Bronchial epithelial cell (primary cell): ENCODE results near the gene CEACAM21. TPM values are rescaled to one million over a fixed set of nuclear protein-coding genes. Genes with fewer than 3 reads are reported as not detected.

Source experiments
- DNase-seq: peaks from one replicate; pipeline ENCODE4 v3.0.0-alpha.2; 2010; ENCODE audit warnings: low read depth
- FAIRE-seq: peaks from 2 replicates; lab custom pipeline; 2011; peaks lifted over from hg19 to GRCh38; lab: Jason Lieb, UNC
- H3K27me3 ChIP-seq: 2 replicates; pipeline ENCODE4 v1.5.1; 2011; ENCODE audit warnings: low read length; ENCODE audit not compliant: control insufficient read depth, insufficient read depth
- H3K36me3 ChIP-seq: 2 replicates; pipeline ENCODE4 v1.5.1; 2011; ENCODE audit warnings: low read length; ENCODE audit not compliant: control insufficient read depth, insufficient read depth
- H3K4me3 ChIP-seq: 2 replicates; pipeline ENCODE4 v1.5.1; 2011; ENCODE audit warnings: mild to moderate bottlenecking, low read depth, low read length, control low read depth
- CTCF ChIP-seq: IDR thresholded peaks from 2 replicates; pipeline ENCODE4 v1.5.1; 2011; ENCODE audit warnings: mild to moderate bottlenecking, moderate library complexity, low read length, control low read depth, inconsistent platforms; ENCODE audit not compliant: insufficient read depth, severe bottlenecking
- total RNA-seq: library from RNA; depleted of rRNA; stranded (reverse); fragments of >200 nt; gene quantifications from 2 replicates; pipeline ENCODE4 v1.2.1, GENCODE V29; 2014

CEACAM21 gene
- total RNA-seq, 1 donor from 2014 or later = not detected

- FAIRE-seq (no peak), DNase-seq (no peak)
- Histone ChIP-seq H3K4me3 (no peak overlapping the region), H3K36me3 (no peaks in the 10 kb centered on the region), H3K27me3 (peaks cover 4% of the 10 kb centered on the region)
- no peak for TF ChIP-seq CTCF
These were observed 24.8 kb upstream of the CEACAM21 start for GRCh38 chr19:41551212-41551610.

- no peak for TF ChIP-seq CTCF
- no peak overlapping the region for H3K4me3 ChIP-seq
- no peaks in the 10 kb centered on the region for H3K36me3 ChIP-seq
- peaks cover 2% of the 10 kb centered on the region for H3K27me3 ChIP-seq
- no peak for DNase-seq
- no peak for FAIRE-seq
These were observed 24.3 kb upstream of the CEACAM21 start for GRCh38 chr19:41551711-41552110.

- FAIRE-seq = no peak
- H3K27me3 ChIP-seq = peaks cover 2% of the 10 kb centered on the region
- no peak for TF ChIP-seq CTCF
- DNase-seq = no peak
- no peak overlapping the region for H3K4me3 ChIP-seq
- no peaks in the 10 kb centered on the region for H3K36me3 ChIP-seq
These were observed 23.4 kb upstream of the CEACAM21 start for GRCh38 chr19:41552558-41552957.

- TF ChIP-seq CTCF = no peak
- FAIRE-seq (no peak), DNase-seq (no peak)
- H3K36me3 ChIP-seq = no peaks in the 10 kb centered on the region
- H3K4me3 ChIP-seq = no peak overlapping the region
- H3K27me3 ChIP-seq = peaks cover 2% of the 10 kb centered on the region
These were observed 22.2 kb upstream of the CEACAM21 start for GRCh38 chr19:41553804-41554203.

- no peaks in the 10 kb centered on the region for H3K36me3 ChIP-seq
- no peak for TF ChIP-seq CTCF
- no peak for DNase-seq
- peaks cover 2% of the 10 kb centered on the region for H3K27me3 ChIP-seq
- no peak overlapping the region for H3K4me3 ChIP-seq
- FAIRE-seq = no peak
These were observed 21.1 kb upstream of the CEACAM21 start for GRCh38 chr19:41554907-41555306.

- Histone ChIP-seq H3K4me3 (no peak overlapping the region), H3K27me3 (peaks cover 2% of the 10 kb centered on the region), H3K36me3 (no peaks in the 10 kb centered on the region)
- DNase-seq = no peak
- no peak for FAIRE-seq
- TF ChIP-seq CTCF = no peak
These were observed 20.2 kb upstream of the CEACAM21 start for GRCh38 chr19:41555748-41556147.
